A172 (cell line): Measurements from ENCODE around the gene CHRM1. TPM values are rescaled to one million over a fixed set of nuclear protein-coding genes. Genes with fewer than 3 reads are reported as not detected.

Source experiments
- DNase-seq: peaks from one replicate; pipeline ENCODE4 v3.0.0-alpha.2; 2015; ENCODE audit warnings: low spot score
- total RNA-seq: library from RNA; depleted of rRNA; stranded (reverse); fragments of >200 nt; shearing (Covaris generic); gene quantifications from 2 replicates; pipeline ENCODE4 v1.2.3, GENCODE V29; 2014

The CHRM1 gene
- total RNA-seq, 1 experiment from 2014 or later, result not detected

DNA sequence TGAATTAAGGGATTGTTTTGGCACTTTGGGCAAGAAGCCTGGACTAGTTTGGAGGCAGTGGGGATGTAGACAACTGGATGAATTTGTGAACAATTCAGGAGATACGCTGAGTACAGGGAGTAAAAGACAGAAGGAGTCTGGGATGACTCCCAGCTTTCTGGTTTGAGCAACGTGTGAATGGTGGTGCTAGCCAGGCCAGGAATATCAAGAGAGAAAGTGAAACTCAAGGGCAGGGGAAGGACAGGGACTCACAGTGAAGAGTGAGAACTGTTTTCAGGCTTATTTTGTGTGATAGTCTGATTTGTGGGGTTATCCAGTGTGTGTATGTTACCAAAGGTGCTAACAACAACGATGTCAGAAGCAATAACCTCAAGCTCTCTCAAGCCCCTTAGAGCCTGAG is 15.9 kb downstream of the CHRM1 start:
- no peak for DNase-seq

DNA sequence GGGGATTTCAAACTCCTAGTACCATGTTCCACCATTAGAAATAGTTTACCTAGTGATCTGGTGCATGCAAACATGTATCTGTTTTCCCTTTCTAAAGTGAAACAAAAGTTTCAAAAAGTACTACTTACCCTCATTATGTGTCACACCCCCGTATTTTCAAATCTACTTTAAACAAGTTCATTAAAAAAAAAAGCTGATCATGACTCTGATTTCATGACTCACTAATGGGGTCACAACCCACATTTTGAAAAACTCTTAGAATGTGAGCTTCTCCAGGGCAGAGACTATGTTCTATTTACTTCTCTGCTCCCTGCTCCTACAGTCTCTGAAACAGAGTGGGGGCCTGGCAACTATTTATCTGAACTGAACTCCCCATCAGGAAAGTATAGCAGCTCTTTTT is 18.2 kb downstream of the CHRM1 start:
- no peak for DNase-seq

DNA sequence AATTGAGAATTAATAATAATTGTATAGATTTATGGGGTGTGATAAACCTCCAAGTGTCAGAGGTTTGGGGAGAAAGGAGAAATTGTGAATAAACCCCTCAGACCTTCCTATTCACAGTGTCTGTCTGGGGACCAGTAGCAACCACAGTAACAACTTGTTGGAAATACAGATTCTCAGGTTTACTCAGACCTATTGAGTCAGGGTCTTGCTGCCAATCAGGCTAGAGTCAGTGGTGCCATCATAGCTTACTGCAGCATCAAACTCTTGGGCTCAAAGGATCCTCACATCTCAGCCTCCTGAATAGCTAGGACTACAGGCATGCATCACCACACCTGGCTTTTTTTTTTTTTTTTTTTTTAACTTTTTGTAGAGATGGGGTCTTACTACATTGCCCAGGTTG is 23.1 kb downstream of the CHRM1 start:
- DNase-seq, result no peak

DNA sequence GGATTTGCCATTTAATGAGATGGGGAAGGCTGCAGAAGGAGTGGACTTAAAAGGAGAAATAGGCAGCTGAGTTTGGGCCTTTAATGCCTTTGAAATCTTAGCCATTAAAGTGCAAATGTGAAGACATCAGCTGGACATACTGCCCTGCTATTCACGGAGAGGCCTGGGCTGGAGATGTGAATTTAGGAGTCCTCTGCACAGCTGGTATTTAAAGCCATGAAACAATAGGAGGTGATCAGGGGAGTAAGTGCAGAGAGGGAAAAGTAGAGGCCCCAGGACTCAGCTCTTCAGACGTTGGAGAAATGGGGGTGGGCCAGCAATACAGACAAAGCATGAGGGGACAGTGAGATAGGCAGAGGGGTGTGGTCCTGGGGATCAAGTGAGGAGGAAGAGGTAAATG is 23.9 kb downstream of the CHRM1 start:
- no peak for DNase-seq

DNA sequence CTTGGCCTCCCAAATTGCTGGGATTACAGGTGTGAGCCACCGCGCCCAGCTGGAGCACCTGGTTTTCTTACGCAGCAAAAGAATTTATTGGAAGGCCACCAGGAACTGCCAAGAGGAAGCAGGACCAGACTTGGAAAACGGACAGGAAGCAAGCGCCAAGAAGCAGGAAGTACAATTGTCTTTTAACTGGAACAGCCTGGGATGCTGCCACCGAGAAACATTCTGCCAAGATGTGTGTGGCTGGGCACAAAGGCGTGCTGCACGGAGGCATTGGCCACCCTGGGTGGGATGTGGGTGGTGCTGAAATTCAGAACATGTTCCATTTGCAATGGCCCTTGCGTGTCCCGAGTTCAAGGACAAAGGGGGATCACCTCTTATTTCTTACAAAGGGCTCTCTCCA is 25.1 kb downstream of the CHRM1 start:
- DNase-seq, result no peak

DNA sequence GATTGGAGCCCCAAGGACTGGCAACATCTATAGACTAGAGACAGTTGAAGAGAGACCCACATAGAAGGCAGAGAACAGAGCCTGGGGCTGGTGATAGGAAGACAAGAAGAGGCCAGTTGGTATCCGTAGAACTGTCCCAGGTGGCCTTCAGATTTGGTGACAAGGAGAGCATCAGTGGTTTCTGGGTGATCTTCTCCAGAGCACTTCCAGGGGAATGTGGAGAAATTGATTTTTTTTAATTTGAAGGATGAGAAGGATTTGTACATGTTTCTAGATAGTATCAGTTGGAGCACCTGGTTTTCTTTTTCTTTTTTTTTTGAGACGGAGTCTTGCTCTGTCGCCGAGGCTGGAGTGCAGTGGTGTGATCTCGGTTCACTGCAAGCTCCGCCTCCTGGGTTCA is 25.7 kb downstream of the CHRM1 start:
- no peak for DNase-seq

DNA sequence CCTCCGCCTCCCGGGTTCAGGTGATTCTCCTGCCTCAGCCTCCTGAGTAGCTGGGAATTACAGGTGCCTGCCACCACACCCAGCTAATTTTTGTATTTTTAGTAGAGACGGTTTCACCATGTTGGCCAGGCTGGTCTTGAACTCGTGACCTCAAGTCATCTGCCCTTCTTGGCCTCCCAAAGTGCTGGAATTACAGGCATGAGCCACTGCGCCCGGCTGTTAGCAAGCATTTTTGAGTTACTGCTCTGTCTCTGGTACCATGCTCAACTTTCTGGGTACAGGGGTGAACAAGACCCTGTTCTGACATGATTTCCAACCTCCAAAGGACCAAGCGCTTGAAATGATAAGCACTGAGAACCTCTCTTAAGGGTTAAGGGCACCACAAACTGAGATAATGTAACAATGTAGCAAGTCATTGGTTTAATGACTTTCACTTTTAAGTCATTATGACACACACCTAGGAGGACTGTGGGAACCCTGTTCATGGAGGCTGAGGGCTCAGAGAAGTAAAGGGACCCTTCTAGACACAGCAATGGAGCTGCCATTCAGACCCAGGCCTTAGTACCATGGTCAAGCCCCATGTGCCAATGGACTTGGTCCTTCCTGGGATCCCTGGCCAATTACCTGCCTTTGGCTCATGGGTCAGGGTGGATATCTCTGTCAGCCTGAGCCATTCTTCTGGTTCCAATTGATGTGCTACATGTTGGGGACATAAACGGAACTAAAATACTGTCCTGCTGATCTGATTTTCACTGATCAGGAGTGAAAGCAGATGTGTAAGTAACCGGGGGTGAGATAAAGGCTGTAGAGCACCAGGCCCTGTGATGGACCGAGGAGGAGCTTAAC is 28.9 kb downstream of the CHRM1 start:
- DNase-seq, result no peak

DNA sequence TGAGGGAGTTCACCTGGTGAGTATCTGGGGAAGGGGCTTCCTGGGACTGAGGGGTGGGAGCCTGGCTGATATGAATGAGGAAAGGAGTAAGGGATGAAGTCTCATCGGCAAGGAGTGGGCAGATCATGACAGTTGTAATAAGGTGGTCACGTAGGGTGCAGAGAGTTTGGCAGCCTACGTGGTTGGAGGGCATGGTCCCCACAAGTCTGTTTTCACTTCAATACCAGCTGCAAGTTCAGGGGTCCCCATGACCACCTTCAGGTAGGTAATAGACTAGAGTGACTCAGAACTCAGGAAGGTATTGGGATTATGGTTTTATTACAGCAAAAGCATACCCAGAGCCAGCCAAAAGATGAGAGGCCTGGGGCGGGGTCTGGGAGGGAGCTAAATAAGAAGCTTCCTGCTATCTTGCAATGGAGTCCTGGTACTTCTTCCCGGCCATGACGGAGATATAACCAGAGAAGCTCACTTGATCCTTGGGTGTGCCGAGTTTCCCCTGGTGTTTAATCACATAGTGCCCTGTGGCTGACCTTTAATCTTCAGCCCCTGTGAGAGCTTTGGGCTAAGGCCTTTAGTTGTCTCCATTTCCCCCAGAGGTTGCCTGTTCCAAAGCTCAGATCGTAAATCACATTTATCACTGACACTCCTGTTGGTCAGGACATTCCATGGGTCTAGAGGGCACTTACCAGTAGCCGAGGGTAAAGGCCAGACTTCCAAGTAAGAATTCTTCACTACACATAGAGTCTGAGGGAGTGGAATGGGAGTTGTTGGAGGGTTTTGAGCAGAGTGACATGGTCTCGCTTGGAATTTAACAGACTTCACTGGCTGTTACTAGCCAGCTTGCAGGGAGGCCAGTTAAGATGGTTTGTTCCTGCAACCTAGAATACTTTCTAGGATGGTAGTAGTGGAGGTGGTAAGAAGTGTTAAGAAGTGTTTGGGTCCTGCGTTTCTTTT is 31.4 kb downstream of the CHRM1 start:
- DNase-seq, result peak; percentile 67

DNA sequence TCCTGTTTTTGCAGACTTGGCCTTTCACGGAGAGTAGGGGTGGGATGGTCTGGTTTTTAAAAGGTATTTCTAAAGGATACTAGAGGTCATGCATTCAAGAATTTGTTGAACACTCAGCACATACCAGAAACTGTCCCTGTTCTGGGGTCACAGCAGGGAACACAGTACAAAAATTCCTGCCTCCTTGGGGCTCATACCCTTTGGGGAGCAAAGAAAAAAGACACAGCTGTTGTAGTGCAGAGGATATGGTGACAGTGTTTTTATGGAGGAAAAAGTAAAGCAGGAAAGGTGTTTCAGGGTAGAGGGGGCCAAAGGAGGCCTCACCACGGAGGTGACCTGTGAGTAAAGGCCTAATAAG is 32.1 kb downstream of the CHRM1 start:
- no peak for DNase-seq

DNA sequence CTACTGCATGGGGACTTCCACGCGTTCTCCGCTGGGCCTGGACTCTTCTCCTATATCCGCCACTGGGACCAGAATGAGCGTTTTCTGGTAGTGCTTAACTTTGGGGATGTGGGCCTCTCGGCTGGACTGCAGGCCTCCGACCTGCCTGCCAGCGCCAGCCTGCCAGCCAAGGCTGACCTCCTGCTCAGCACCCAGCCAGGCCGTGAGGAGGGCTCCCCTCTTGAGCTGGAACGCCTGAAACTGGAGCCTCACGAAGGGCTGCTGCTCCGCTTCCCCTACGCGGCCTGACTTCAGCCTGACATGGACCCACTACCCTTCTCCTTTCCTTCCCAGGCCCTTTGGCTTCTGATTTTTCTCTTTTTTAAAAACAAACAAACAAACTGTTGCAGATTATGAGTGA is 32.8 kb downstream of the CHRM1 start:
- no peak for DNase-seq

DNA sequence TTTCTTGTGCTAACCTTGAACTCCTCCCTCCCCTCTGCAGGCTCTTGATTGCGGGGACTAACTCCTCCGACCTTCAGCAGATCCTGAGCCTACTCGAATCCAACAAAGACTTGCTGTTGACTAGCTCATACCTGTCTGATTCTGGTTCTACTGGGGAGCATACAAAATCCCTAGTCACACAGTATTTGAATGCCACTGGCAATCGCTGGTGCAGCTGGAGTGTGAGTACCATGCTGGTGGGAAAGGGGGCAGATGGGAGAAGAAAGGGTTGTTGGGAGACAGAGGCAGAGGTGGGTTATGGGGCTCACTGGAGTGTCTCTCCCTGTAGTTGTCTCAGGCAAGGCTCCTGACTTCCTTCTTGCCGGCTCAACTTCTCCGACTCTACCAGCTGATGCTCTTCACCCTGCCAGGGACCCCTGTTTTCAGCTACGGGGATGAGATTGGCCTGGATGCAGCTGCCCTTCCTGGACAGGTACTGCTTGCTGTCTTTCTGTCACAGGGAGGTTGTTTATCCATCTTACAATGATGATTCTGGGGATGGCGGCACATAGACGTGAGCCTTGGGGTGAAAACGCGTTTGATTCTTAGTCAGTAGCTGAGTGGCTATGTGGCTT is 35.9 kb downstream of the CHRM1 start:
- DNase-seq, result no peak

DNA sequence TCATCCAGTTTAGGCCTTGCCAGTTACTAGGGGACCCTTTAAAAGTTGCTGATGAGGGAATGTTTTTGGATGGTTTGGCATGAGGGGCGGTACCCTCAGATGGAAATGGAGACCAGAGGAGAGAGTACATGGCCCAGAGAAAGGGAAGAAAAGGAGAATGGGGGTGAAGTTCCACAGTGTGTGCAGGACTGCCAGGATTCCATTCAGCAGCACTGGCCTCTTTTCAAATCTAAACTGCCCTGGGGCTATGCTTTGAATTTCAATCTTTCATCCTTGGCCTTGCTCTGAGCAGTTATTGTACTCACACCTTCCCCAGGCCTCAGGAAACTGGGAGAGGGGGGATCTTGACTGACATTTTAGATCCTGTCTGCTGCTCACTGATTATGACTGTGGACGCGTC is 37.5 kb downstream of the CHRM1 start:
- DNase-seq, result no peak

DNA sequence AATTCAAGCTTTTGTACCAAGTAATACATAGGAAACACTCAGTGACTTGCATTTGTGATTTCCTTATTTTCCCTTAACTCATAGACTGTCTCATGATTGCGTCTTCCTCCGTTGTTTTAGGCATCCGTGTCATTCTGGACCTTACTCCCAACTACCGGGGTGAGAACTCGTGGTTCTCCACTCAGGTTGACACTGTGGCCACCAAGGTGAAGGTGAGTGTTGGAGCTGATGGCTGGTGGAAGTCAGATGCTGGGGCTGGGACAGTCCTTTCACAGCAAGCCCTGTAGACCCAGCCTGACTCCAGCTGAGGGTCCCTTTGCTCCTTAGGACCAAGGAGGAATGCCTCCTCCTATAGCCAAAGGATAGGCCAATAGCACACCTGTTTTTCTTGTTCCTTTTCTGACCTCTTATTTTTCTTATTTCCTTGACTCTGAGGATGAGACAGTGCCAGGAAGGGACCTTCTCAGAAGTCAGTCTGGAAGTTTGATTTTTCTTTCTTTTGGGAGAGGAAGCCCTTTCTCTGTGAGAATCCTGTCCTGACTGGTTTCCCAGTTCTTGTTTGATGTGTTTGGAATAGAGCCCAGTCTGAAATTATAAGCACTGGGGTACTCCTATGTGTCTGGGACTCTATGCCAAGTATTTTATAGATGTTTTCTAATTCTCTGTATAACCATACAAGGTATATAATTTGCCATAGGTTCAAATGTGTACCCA is 38.2 kb downstream of the CHRM1 start:
- DNase-seq, result no peak

DNA sequence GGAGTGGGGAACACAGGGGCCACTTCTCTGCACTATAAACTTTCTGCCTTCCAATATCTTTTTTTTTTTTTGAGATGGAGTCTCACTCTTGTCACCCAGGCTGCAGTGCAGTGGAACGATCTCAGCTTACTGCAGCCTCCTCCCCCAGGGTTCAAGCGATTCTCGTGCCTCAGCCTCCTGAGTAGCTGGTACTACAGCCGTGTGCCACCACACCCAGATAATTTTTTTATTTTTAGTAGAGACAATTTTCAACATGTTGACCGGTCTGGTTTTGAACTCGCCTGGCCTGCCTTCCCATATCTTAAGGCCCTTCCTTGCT is 38.8 kb downstream of the CHRM1 start:
- no peak for DNase-seq

DNA sequence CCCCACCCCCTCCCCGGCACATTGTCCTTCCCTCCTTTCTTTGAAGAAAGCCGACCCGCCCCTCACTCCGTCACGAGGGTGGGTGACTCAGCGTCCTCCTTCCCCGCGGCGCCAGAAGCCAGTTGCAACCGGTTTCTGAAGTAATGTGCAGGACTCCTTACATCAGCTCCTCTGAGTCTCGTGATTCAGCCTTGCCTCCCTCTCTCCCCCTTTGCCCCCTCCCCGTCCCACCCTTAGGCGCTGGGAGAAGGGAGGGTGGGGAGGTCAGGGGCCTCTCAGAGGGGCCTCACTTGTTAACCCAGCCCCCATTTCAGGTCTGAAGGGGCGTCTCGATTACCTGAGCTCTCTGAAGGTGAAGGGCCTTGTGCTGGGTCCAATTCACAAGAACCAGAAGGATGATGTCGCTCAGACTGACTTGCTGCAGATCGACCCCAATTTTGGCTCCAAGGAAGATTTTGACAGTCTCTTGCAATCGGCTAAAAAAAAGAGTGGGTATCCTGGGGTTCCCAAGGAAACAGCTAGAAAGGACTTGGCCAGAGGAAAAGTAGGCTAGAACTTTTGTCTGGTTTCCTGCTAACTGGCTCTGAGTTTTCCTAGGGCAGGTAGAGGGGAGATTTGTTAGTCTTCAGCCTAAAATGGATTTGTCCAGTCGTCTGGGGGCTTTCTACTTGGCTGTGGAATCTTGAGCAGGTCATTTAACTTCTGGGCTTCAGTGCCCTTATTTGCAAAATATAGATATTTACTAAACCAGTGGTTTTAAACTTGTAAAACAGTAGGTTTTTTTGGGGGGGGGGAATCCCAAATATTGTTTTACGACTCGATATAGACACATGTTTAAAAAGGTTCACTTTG is 39.4 kb downstream of the CHRM1 start:
- DNase-seq, result peak; percentile 95

DNA sequence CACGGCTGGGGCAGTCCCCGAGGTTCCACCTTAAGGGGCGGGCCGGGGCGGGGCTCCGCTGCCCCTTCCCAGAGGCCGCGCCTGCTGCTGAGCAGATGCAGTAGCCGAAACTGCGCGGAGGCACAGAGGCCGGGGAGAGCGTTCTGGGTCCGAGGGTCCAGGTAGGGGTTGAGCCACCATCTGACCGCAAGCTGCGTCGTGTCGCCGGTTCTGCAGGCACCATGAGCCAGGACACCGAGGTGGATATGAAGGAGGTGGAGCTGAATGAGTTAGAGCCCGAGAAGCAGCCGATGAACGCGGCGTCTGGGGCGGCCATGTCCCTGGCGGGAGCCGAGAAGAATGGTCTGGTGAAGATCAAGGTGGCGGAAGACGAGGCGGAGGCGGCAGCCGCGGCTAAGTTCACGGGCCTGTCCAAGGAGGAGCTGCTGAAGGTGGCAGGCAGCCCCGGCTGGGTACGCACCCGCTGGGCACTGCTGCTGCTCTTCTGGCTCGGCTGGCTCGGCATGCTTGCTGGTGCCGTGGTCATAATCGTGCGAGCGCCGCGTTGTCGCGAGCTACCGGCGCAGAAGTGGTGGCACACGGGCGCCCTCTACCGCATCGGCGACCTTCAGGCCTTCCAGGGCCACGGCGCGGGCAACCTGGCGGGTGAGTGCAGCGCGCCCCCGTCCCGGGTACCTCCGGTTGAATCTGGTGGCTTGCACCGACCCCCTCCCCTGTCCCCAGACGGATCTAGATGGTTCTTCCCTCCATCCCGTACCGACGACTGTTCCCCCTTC is 40.2 kb downstream of the CHRM1 start, which contains the start of gene SLC3A2:
Gene SLC3A2 (plus strand): TSS at position 94 of the 776 bp plus-strand sequence. CDS start 128 bp downstream, at position 222.
- peak; percentile 81 for DNase-seq

DNA sequence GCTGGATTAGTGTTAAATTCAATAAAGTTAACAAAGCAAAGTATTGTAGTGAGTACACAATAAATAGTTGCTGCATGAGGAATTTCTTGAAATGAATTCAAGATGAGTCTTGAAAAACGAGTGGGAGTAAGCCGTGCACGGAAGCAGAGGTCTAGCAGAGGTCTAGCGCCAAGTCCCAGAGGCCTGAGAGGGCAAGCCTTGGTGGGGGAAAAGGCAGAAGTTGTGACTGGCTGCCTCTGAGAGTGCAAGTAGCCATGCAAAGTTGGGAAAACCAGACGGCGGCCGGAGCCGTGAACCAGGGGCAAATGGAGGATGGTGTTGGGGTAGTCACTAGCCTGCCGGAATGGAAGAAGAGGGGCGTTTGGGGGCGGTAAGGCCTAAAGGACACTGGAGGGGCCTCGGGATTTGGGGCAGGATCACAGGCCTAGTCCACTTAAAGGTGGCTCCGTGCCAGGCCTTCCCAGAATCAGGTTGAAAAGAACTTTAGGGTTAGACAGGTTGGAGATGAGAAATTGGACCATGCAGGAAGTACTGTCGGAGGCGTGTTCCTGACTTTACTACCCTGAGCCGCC is 40.8 kb downstream of the CHRM1 start:
- DNase-seq, result peak; percentile 36

DNA sequence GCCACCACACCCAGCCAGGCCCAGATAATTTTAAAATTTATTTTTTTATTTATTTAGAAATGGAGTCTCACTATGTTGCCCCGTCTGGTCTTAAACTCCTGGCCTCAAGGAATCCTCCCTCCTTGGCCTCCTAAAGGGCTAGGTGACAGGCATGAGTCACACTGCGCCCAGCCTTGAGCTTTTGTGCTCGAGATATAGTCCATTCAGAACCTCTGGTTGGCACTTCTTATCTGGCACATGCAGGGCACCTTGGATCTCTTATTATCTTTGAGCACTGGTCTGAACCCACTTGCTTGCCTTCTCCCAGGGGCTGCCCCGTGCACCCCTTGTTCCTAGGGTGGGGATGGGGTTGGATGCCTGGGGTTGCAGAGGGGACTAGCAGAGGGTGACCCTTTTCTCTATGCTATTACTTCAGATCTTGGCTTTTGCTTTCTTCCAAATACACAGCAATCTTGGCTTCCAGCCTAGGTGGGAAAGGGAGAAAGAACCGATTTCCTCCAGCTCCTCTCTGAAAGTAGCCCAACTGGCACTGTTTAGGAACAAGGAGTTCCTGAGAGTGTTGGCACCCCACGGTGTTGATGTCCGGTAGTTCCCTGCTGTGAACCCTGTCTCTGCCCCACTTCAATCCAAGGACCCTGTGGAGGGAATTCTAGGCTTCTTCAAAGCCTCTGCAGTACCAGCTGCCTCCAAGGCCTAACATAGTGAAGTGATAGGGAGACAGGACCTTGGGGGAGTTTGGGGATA is 41.8 kb downstream of the CHRM1 start:
- DNase-seq, result no peak

DNA sequence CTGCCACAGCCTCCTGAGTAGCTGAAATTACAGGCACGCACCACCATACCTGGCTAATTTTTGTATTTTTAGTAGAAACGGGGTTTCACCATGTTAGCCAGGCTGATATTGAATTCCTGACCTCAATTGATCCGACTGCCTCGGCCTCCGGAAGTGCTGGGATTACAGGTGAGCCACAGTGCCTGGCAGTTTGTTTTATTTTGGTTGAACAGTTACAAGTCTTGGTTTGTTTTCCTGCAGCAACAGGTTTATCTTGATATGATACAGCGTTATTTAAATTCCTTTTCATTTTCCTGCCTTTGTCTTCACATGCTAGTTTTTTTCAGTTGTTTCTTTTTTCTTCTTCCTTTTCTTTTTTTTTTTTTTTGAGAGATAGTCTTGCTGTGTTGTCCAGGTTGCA is 44.5 kb downstream of the CHRM1 start:
- no peak for DNase-seq
